HepG2 (cell line): Measurements from ENCODE around the gene BCKDHB. TPM values are rescaled to one million over a fixed set of nuclear protein-coding genes. Genes with fewer than 3 reads are reported as not detected.
A peak's percentile ranks its signal among the peaks of the same experiment; 100 is the strongest.

ENCODE experiments used
- ATAC-seq: fragments of 200-7000 bp; cut with Tn5 transposase; 3 replicates; pipeline ENCODE4 v1.9.1; 2020; ENCODE audit warnings: mild to moderate bottlenecking, moderate library complexity
- BruUV-seq: library from RNA; stranded (reverse); fragments of 400-500 nt; replicated peaks from 2 replicates; lab custom pipeline; 2021; lab: Mats Ljungman, UMichigan
- CTCF ChIA-PET: fragments of 300-600 bp; formaldehyde crosslinking; extraction: SDS; loops from one replicate; lab custom pipeline; 2021; ENCODE audit warnings: low total read pairs, inconsistent platforms, low intra/inter-chr PET ratio; lab: Yijun Ruan, JAX
- POLR2A ChIA-PET: fragments of 350-600 bp; sonication (Branson Sonifier 250); formaldehyde crosslinking; loops from one replicate; lab custom pipeline; 2020; ENCODE audit warnings: antibody characterized with exemption, inconsistent platforms; lab: Yijun Ruan, JAX
- DNase-seq: peaks from one replicate; pipeline ENCODE4 v3.0.0-alpha.2; 2015; ENCODE audit warnings: low spot score
- FAIRE-seq: peaks from 3 replicates; lab custom pipeline; 2011; peaks lifted over from hg19 to GRCh38; lab: Jason Lieb, UNC
- H2AFZ ChIP-seq: one replicate; pipeline ENCODE4 v1.6.1; 2011; ENCODE audit warnings: low read length, inconsistent platforms
- H3K27ac ChIP-seq: fragments of 300-600 bp; 3 replicates; pipeline ENCODE4 v1.8.0; 2011; ENCODE audit warnings: mixed run types, mild to moderate bottlenecking, mixed read lengths, low read length, inconsistent platforms; ENCODE audit not compliant: insufficient read depth; ENCODE audit errors: extremely low read length
- H3K27me3 ChIP-seq, 2 experiments: fragments of 200-600 bp in 1 of 2; 2 replicates in 1 of 2; 3 replicates in 1 of 2; pipeline versions ENCODE4 v1.6.0 to v1.8.0; 2011; ENCODE audit warnings: low read length in 2 of 2, mild to moderate bottlenecking in 2 of 2, moderate library complexity in 2 of 2, inconsistent platforms in 1 of 2; ENCODE audit not compliant: insufficient read depth in 2 of 2, control insufficient read depth in 1 of 2
- H3K36me3 ChIP-seq, 2 experiments: fragments of 200-600 bp in 1 of 2; replicated peaks in 1 of 2; 2 replicates in 1 of 2; 3 replicates in 1 of 2; pipeline versions ENCODE4 v1.5.1 to v1.8.0; 2011; ENCODE audit warnings: low read length in 2 of 2, inconsistent platforms in 1 of 2; ENCODE audit not compliant: insufficient read depth in 2 of 2, control insufficient read depth in 1 of 2
- H3K4me1 ChIP-seq: 2 replicates; pipeline ENCODE4 v1.5.1; 2012; ENCODE audit warnings: low read length, inconsistent platforms; ENCODE audit not compliant: insufficient read depth
- H3K4me2 ChIP-seq: 2 replicates; pipeline ENCODE4 v1.6.0; 2011; ENCODE audit warnings: low read depth, low read length, inconsistent platforms
- H3K4me3 ChIP-seq, 3 experiments: fragments of 200-600 bp in 1 of 3; sonication (generic), shearing (Covaris generic) in 1 of 3; replicated peaks in 1 of 3; 2 replicates each; pipeline ENCODE4 v1.5.1; 2011 to 2016; ENCODE audit warnings: low read length in 3 of 3, inconsistent platforms in 2 of 3, low read depth in 2 of 3, mild to moderate bottlenecking in 2 of 3, control low read depth in 1 of 3, mixed read lengths in 1 of 3; ENCODE audit not compliant: insufficient read depth in 1 of 3
- H3K79me2 ChIP-seq: one replicate; pipeline ENCODE4 v1.6.1; 2011; ENCODE audit warnings: low read length, inconsistent platforms; ENCODE audit not compliant: insufficient read depth
- H3K9ac ChIP-seq: 2 replicates; pipeline ENCODE4 v1.6.0; 2011; ENCODE audit warnings: mild to moderate bottlenecking, low read depth, low read length, inconsistent platforms; ENCODE audit not compliant: insufficient read depth
- H3K9me3 ChIP-seq: 2 replicates; pipeline ENCODE4 v1.5.1; 2012; ENCODE audit warnings: mild to moderate bottlenecking, low read length
- H4K20me1 ChIP-seq: 2 replicates; pipeline ENCODE4 v1.6.0; 2011; ENCODE audit warnings: inconsistent platforms, mild to moderate bottlenecking, low read length, moderate library complexity; ENCODE audit not compliant: insufficient read depth
- ISX ChIP-seq: sonication (generic); formaldehyde crosslinking; conservative IDR thresholded peaks from 2 replicates; pipeline ENCODE4 v1.5.0; 2020; ENCODE audit warnings: missing genetic modification reagents
- MED1 ChIP-seq: sonication (generic); formaldehyde crosslinking; IDR thresholded peaks from 2 replicates; pipeline ENCODE4 v1.4.0; 2020; ENCODE audit warnings: missing genetic modification reagents
- ZNF329 ChIP-seq: sonication (generic); formaldehyde crosslinking; IDR thresholded peaks from 2 replicates; pipeline ENCODE4 v1.9.0; 2021; ENCODE audit warnings: low read depth, mild to moderate bottlenecking, missing genetic modification reagents
- ZNF331 ChIP-seq: sonication (generic); formaldehyde crosslinking; IDR thresholded peaks from 2 replicates; pipeline ENCODE4 v1.4.0; 2020; ENCODE audit warnings: missing genetic modification reagents
- ZNF75D ChIP-seq: sonication (generic); formaldehyde crosslinking; IDR thresholded peaks from 2 replicates; pipeline ENCODE4 v1.8.1; 2023; ENCODE audit warnings: missing genetic modification reagents, mild to moderate bottlenecking, borderline replicate concordance
- WGBS: methylation state at CpG from one replicate; pipeline ENCODE4 v1.1.6; 2017; ENCODE audit warnings: low lambda C conversion rate; 5-methylcytosine and 5-hydroxymethylcytosine counted together
- in situ Hi-C: cut with HindIII; loops from 2 replicates; pipeline ENCODE4 v1.10.0; 2017; ENCODE audit warnings: low pct_unique_long_range_greater_than_20kb; ENCODE audit not compliant: extremely low pct_ligation_motif_present
- intact Hi-C: fragments of 100-400 bp; cut with micrococcal nuclease; formaldehyde crosslinking; loops from one replicate; pipeline ENCODE4 v1.10.0; 2022; ENCODE audit not compliant: unreplicated experiment
- polyA plus RNA-seq, 8 experiments: library from polyadenylated mRNA; depleted of rRNA in 3 of 8; stranded (reverse) in 7 of 8; unstranded in 1 of 8; fragments of >200 nt; fragmentation: Illumina TruSeq in 4 of 8; extraction: Trizol in 4 of 8; gene quantifications; 2 replicates each; pipeline versions ENCODE4 v1.2.1 to v1.2.3, GENCODE V29; 2011 to 2016; ENCODE audit warnings: low read depth in 4 of 8, missing spikeins in 1 of 8, mixed read lengths in 1 of 8; ENCODE audit not compliant: insufficient read depth in 1 of 8
- total RNA-seq, 5 experiments: library from RNA; depleted of rRNA; stranded (reverse); fragments of >200 nt; fragmentation: Illumina TruSeq; extraction: Trizol; gene quantifications; 2 replicates each; pipeline ENCODE4 v1.2.3, GENCODE V29; 2016; ENCODE audit warnings: low read depth in 1 of 5
- TF ChIP-seq, protein P1 (sequence below): sonication (generic); formaldehyde crosslinking; IDR thresholded peaks from 2 replicates; pipeline ENCODE4 v1.5.1; 2020; ENCODE audit warnings: mild to moderate bottlenecking, missing genetic modification reagents, moderate library complexity
- TF ChIP-seq, protein P2 (sequence below): sonication (generic); formaldehyde crosslinking; IDR thresholded peaks from 2 replicates; pipeline ENCODE4 v1.8.0; 2022; ENCODE audit warnings: mild to moderate bottlenecking, missing genetic modification reagents, moderate library complexity
- TF ChIP-seq, protein P3 (sequence below): sonication (generic); formaldehyde crosslinking; conservative IDR thresholded peaks from 2 replicates; pipeline ENCODE4 v1.4.0; 2020; ENCODE audit warnings: missing genetic modification reagents

BCKDHB gene
- total and polyA plus RNA-seq, 2 of the 13 experiments (the other 11 are each of a cell fraction or from before 2014, with no cell fraction given) = 10.8 to 13.6 TPM

- Histone ChIP-seq H3K79me2 (no peaks in the 10 kb centered on the region), H2AFZ (no peak overlapping the region), H3K4me2 (no peak overlapping the region), H4K20me1 (no peaks in the 10 kb centered on the region), H3K27me3 (no peaks in the 10 kb centered on the region), H3K4me1 (no peaks in the 10 kb centered on the region), H3K9me3 (no peaks in the 10 kb centered on the region), H3K36me3 (no peaks in the 10 kb centered on the region), H3K27ac (no peak overlapping the region), H3K9ac (no peak overlapping the region), H3K4me3 (no peak overlapping the region)
- ChIA-PET POLR2A (no interaction called here), CTCF (no interaction called here)
- in situ Hi-C loops = no loop called here
- BruUV-seq = no TSS peak
- ATAC-seq = peak; percentile 60
- intact Hi-C loops = no loop called here
- DNase-seq = no peak
- no peak for FAIRE-seq
- TF ChIP-seq, protein P1, sequence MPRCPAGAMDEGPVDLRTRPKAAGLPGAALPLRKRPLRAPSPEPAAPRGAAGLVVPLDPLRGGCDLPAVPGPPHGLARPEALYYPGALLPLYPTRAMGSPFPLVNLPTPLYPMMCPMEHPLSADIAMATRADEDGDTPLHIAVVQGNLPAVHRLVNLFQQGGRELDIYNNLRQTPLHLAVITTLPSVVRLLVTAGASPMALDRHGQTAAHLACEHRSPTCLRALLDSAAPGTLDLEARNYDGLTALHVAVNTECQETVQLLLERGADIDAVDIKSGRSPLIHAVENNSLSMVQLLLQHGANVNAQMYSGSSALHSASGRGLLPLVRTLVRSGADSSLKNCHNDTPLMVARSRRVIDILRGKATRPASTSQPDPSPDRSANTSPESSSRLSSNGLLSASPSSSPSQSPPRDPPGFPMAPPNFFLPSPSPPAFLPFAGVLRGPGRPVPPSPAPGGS (CRISPR knock-in tag) = no peak
- TF ChIP-seq ZNF331 (CRISPR knock-in tag) (no peak), ZNF75D (no peak), ZNF329 (CRISPR knock-in tag) (no peak), MED1 (CRISPR knock-in tag) (no peak), ISX (CRISPR knock-in tag) (no peak)
- TF ChIP-seq, protein P2, sequence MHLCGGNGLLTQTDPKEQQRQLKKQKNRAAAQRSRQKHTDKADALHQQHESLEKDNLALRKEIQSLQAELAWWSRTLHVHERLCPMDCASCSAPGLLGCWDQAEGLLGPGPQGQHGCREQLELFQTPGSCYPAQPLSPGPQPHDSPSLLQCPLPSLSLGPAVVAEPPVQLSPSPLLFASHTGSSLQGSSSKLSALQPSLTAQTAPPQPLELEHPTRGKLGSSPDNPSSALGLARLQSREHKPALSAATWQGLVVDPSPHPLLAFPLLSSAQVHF (CRISPR knock-in tag) = no peak
- TF ChIP-seq, protein P3, sequence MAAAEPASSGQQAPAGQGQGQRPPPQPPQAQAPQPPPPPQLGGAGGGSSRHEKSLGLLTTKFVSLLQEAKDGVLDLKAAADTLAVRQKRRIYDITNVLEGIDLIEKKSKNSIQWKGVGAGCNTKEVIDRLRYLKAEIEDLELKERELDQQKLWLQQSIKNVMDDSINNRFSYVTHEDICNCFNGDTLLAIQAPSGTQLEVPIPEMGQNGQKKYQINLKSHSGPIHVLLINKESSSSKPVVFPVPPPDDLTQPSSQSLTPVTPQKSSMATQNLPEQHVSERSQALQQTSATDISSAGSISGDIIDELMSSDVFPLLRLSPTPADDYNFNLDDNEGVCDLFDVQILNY (CRISPR knock-in tag) = no peak
- WGBS = 85% methylated on average over 1 of the region's 1 CpG
Measured at GRCh38 chr6:80161434-80161833, 55.0 kb downstream of the BCKDHB start.
